Right forelimb (tissue), 1 donor: Measurements from ENCODE around the gene ZNF521.
A peak's percentile ranks its signal among the peaks of the same experiment; 100 is the strongest.

Experiments
- DNase-seq: peaks from one replicate; pipeline ENCODE4 v3.0.0-alpha.2; 2018

The ZNF521 gene

GRCh38 chr18:25111377-25112288, 240.3 kb downstream of the ZNF521 start:
- no peak for DNase-seq

GRCh38 chr18:25109484-25109883, 242.5 kb downstream of the ZNF521 start:
- DNase-seq: no peak

- no peak for DNase-seq
Measured at GRCh38 chr18:25103468-25104155, 248.4 kb downstream of the ZNF521 start.

- no peak for DNase-seq
Measured at GRCh38 chr18:25102662-25103061, 249.3 kb downstream of the ZNF521 start.

- DNase-seq: no peak
Measured at GRCh38 chr18:25100418-25100817, 251.5 kb downstream of the ZNF521 start.

GRCh38 chr18:25099895-25100294, 252.1 kb downstream of the ZNF521 start:
- no peak for DNase-seq

- DNase-seq: no peak
Measured at GRCh38 chr18:25097569-25098056, 254.4 kb downstream of the ZNF521 start.

GRCh38 chr18:25097057-25097456, 254.9 kb downstream of the ZNF521 start:
- no peak for DNase-seq

- no peak for DNase-seq
Measured at GRCh38 chr18:25093141-25093540, 258.8 kb downstream of the ZNF521 start.

GRCh38 chr18:25089470-25089869, 262.5 kb downstream of the ZNF521 start:
- no peak for DNase-seq

GRCh38 chr18:25086876-25087275, 265.1 kb downstream of the ZNF521 start:
- no peak for DNase-seq

- DNase-seq: no peak
Measured at GRCh38 chr18:25081001-25081400, 271.0 kb downstream of the ZNF521 start.

- DNase-seq: no peak
Measured at GRCh38 chr18:25080211-25080610, 271.8 kb downstream of the ZNF521 start.

GRCh38 chr18:25077944-25078723, 273.8 kb downstream of the ZNF521 start:
- no peak for DNase-seq

- no peak for DNase-seq
Measured at GRCh38 chr18:25077038-25077943, 274.7 kb downstream of the ZNF521 start.

GRCh38 chr18:25075783-25076182, 276.2 kb downstream of the ZNF521 start:
- no peak for DNase-seq

GRCh38 chr18:25075331-25075730, 276.6 kb downstream of the ZNF521 start:
- no peak for DNase-seq

- no peak for DNase-seq
Measured at GRCh38 chr18:25074925-25075324, 277.0 kb downstream of the ZNF521 start.

GRCh38 chr18:25072205-25072604, 279.8 kb downstream of the ZNF521 start:
- DNase-seq: no peak

- DNase-seq: no peak
Measured at GRCh38 chr18:25067275-25068025, 284.5 kb downstream of the ZNF521 start.

GRCh38 chr18:25066516-25066915, 285.4 kb downstream of the ZNF521 start:
- peak; percentile 61 for DNase-seq
